Sigmoid colon (tissue), 7 donors: ENCODE measurements around the gene PIK3IP1. TPM values are rescaled to one million over a fixed set of nuclear protein-coding genes. Genes with fewer than 3 reads are reported as not detected.

ENCODE experiments used
- DNase-seq: peaks from one replicate; pipeline ENCODE4 v3.0.0-alpha.2; 2019
- H3K27ac ChIP-seq, 4 donors: fragments of 200-600 bp; sonication (generic); one replicate each; pipeline ENCODE4 v1.5.1; 2016 to 2019; ENCODE audit warnings: mild to moderate bottlenecking in 1 of 4
- H3K27me3 ChIP-seq, 3 donors: fragments of 200-600 bp; sonication (generic); one replicate each; pipeline ENCODE4 v1.5.1; 2019; ENCODE audit warnings: mild to moderate bottlenecking in 1 of 3
- H3K36me3 ChIP-seq, 4 donors: fragments of 200-600 bp; sonication (generic); one replicate each; pipeline ENCODE4 v1.5.1; 2016 to 2019
- H3K4me1 ChIP-seq, 4 donors: fragments of 200-600 bp; sonication (generic); one replicate each; pipeline ENCODE4 v1.5.1; 2017 to 2019
- H3K4me3 ChIP-seq, 4 donors: fragments of 200-600 bp; sonication (generic); one replicate each; pipeline ENCODE4 v1.5.1; 2017 to 2019; ENCODE audit warnings: mild to moderate bottlenecking in 2 of 4, moderate library complexity in 1 of 4
- H3K9me3 ChIP-seq, 4 donors: fragments of 200-600 bp in 3 of 4; sonication (generic) in 3 of 4; one replicate each; pipeline versions ENCODE4 v1.5.1 to v1.6.1; 2013 to 2019
- EP300 ChIP-seq, 4 donors: sonication (generic); formaldehyde crosslinking; IDR thresholded peaks; one replicate each; pipeline ENCODE4 v1.6.1; 2017; ENCODE audit warnings: antibody characterized with exemption in 4 of 4
- POLR2A ChIP-seq, 2 donors: fragments of 450-650 bp; IDR thresholded peaks; one replicate each; pipeline ENCODE4 v1.6.1; 2016; ENCODE audit warnings: antibody characterized with exemption in 2 of 2, mild to moderate bottlenecking in 2 of 2, moderate library complexity in 2 of 2
- POLR2AphosphoS5 ChIP-seq, 4 donors: sonication (generic); formaldehyde crosslinking; IDR thresholded peaks; one replicate each; pipeline ENCODE4 v1.6.1; 2017; ENCODE audit warnings: antibody characterized with exemption in 4 of 4
- whole genome bisulfite sequencing, 2 donors: extraction: QIAGEN DNeasy Blood & Tissue Kit; methylation state at CpG; one replicate each; pipeline ENCODE4 v1.1.7; 2013; 5-methylcytosine and 5-hydroxymethylcytosine counted together
- intact Hi-C: fragments of 100-400 bp; cut with DNase I; formaldehyde crosslinking; loops from one replicate; pipeline ENCODE4 v1.15.1; 2023
- polyA plus RNA-seq, 3 donors: library from polyadenylated mRNA; stranded (reverse); fragments of 200-250 nt; gene quantifications; one replicate each; pipeline ENCODE4 v1.2.3, GENCODE V29; 2013
- total RNA-seq, 4 donors: library from RNA; depleted of rRNA; stranded (reverse); fragments of >200 nt; gene quantifications; one replicate each; pipeline ENCODE4 v1.1.0, GENCODE V29; 2016
- TF ChIP-seq, protein P1 (sequence below), 4 experiments: fragments of 450-650 bp in 3 of 4; fragments of 200-600 bp in 1 of 4; IDR thresholded peaks; one replicate each; pipeline ENCODE4 v1.5.1; 2016 to 2019; ENCODE audit warnings: antibody characterized with exemption in 4 of 4, mild to moderate bottlenecking in 3 of 4, moderate library complexity in 2 of 4
- donor health status: healthy with polysubstance abuse.
- donor health status: Bipolar disorder and iron deficiency.
- donor health status: healthy.

PIK3IP1 gene
- total and polyA plus RNA-seq, 7 donors = 5.8 to 87.6 (median 49.3) TPM

DNA sequence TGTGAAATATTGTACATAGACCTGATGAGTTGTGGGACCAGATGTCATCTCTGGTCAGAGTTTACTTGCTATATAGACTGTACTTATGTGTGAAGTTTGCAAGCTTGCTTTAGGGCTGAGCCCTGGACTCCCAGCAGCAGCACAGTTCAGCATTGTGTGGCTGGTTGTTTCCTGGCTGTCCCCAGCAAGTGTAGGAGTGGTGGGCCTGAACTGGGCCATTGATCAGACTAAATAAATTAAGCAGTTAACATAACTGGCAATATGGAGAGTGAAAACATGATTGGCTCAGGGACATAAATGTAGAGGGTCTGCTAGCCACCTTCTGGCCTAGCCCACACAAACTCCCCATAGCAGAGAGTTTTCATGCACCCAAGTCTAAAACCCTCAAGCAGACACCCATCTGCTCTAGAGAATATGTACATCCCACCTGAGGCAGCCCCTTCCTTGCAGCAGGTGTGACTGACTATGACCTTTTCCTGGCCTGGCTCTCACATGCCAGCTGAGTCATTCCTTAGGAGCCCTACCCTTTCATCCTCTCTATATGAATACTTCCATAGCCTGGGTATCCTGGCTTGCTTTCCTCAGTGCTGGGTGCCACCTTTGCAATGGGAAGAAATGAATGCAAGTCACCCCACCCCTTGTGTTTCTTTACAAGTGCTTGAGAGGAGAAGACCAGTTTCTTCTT lies 12.3 kb downstream of the PIK3IP1 start:
- intact Hi-C loops = no loop called here
- peak; percentile 28 for DNase-seq
- Histone ChIP-seq H3K27ac (peak overlapping the region in 2 of 4 donors; percentile 4 to 28), H3K36me3 (peaks cover 27 to 85% (median 43%) of the 10 kb centered on the region in 4 donors), H3K4me3 (no peak overlapping the region), H3K27me3 (no peaks in the 10 kb centered on the region), H3K4me1 (peaks cover 0 to 7% (median 7%) of the 10 kb centered on the region in 4 donors), H3K9me3 (no peaks in the 10 kb centered on the region)
- TF ChIP-seq, protein P1, sequence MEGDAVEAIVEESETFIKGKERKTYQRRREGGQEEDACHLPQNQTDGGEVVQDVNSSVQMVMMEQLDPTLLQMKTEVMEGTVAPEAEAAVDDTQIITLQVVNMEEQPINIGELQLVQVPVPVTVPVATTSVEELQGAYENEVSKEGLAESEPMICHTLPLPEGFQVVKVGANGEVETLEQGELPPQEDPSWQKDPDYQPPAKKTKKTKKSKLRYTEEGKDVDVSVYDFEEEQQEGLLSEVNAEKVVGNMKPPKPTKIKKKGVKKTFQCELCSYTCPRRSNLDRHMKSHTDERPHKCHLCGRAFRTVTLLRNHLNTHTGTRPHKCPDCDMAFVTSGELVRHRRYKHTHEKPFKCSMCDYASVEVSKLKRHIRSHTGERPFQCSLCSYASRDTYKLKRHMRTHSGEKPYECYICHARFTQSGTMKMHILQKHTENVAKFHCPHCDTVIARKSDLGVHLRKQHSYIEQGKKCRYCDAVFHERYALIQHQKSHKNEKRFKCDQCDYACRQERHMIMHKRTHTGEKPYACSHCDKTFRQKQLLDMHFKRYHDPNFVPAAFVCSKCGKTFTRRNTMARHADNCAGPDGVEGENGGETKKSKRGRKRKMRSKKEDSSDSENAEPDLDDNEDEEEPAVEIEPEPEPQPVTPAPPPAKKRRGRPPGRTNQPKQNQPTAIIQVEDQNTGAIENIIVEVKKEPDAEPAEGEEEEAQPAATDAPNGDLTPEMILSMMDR (IDR thresholded peaks at IDR 0.05) = no peak
- TF ChIP-seq POLR2A (IDR thresholded peaks at IDR 0.05) = no peak
- TF ChIP-seq EP300 (IDR thresholded peaks at IDR 0.05) = no peak
- peak in 2 of 4 donors; percentile 4 to 10 for TF ChIP-seq POLR2AphosphoS5 (IDR thresholded peaks at IDR 0.05)

GRCh38 chr22:31279327-31279669 lies 13.0 kb downstream of the PIK3IP1 start:
- Histone ChIP-seq H3K27me3 (no peaks in the 10 kb centered on the region), H3K36me3 (peaks cover 25 to 85% (median 37%) of the 10 kb centered on the region in 4 donors), H3K4me1 (peaks cover 0 to under 1% (median under 1%) of the 10 kb centered on the region in 4 donors), H3K4me3 (no peak overlapping the region), H3K27ac (no peak overlapping the region), H3K9me3 (no peaks in the 10 kb centered on the region)
- peak; percentile 37 for DNase-seq
- TF ChIP-seq EP300 (IDR thresholded peaks at IDR 0.05) (no peak), POLR2AphosphoS5 (IDR thresholded peaks at IDR 0.05) (peak in 1 of 4 donors; percentile 1)
- intact Hi-C loops = no loop called here

GRCh38 chr22:31278626-31279326 lies 13.5 kb downstream of the PIK3IP1 start:
- peak; percentile 58 for DNase-seq
- H3K9me3 ChIP-seq = no peaks in the 10 kb centered on the region
- intact Hi-C loops = no loop called here
- no peaks in the 10 kb centered on the region for H3K27me3 ChIP-seq
- no peaks in the 10 kb centered on the region for H3K4me1 ChIP-seq
- H3K36me3 ChIP-seq = peaks cover 24 to 85% (median 33%) of the 10 kb centered on the region in 4 donors
- WGBS, 2 donors = 74 to 75% methylated on average over 6 of the region's 6 CpGs
- TF ChIP-seq POLR2AphosphoS5 (IDR thresholded peaks at IDR 0.05) (peak in 2 of 4 donors; percentile 5 to 29), EP300 (IDR thresholded peaks at IDR 0.05) (no peak)
- H3K27ac ChIP-seq = no peak overlapping the region
- H3K4me3 ChIP-seq = no peak overlapping the region

- TF ChIP-seq POLR2AphosphoS5 (IDR thresholded peaks at IDR 0.05) (no peak), POLR2A (IDR thresholded peaks at IDR 0.05) (no peak), EP300 (IDR thresholded peaks at IDR 0.05) (no peak)
- TF ChIP-seq, protein P1 (IDR thresholded peaks at IDR 0.05) = no peak
- intact Hi-C loops = no loop called here
- 73 to 80% methylated on average over 9 of the region's 9 CpGs for WGBS, 2 donors
- peak; percentile 60 for DNase-seq
- Histone ChIP-seq H3K4me1 (no peaks in the 10 kb centered on the region), H3K36me3 (peaks cover 23 to 85% (median 30%) of the 10 kb centered on the region in 4 donors), H3K4me3 (no peak overlapping the region), H3K27me3 (no peaks in the 10 kb centered on the region), H3K9me3 (no peaks in the 10 kb centered on the region), H3K27ac (peak overlapping the region in 1 of 4 donors; percentile 8)
These were observed 14.1 kb downstream of the PIK3IP1 start for GRCh38 chr22:31278151-31278621.

GRCh38 chr22:31277741-31278140 lies 14.5 kb downstream of the PIK3IP1 start:
- Histone ChIP-seq H3K27me3 (no peaks in the 10 kb centered on the region), H3K36me3 (peaks cover 18 to 82% (median 25%) of the 10 kb centered on the region in 4 donors), H3K4me1 (peaks cover 0 to under 1% (median 0%) of the 10 kb centered on the region in 4 donors), H3K9me3 (no peaks in the 10 kb centered on the region), H3K27ac (peak overlapping the region in 1 of 4 donors; percentile 8), H3K4me3 (no peak overlapping the region)
- no peak for DNase-seq
- WGBS, 2 donors = 81 to 91% methylated on average over 5 of the region's 5 CpGs
- TF ChIP-seq POLR2A (IDR thresholded peaks at IDR 0.05) = no peak
- TF ChIP-seq POLR2AphosphoS5 (IDR thresholded peaks at IDR 0.05) = no peak
- no peak for TF ChIP-seq EP300 (IDR thresholded peaks at IDR 0.05)
- TF ChIP-seq, protein P1 (IDR thresholded peaks at IDR 0.05) = no peak
- intact Hi-C loops = no loop called here
